Bronchial epithelial cell (primary cell): ENCODE measurements around the gene CA10. TPM values are rescaled to one million over a fixed set of nuclear protein-coding genes. Genes with fewer than 3 reads are reported as not detected.

ENCODE experiments used
- DNase-seq: peaks from one replicate; pipeline ENCODE4 v3.0.0-alpha.2; 2010; ENCODE audit warnings: low read depth
- FAIRE-seq: peaks from 2 replicates; lab custom pipeline; 2011; peaks lifted over from hg19 to GRCh38; lab: Jason Lieb, UNC
- H3K27me3 ChIP-seq: 2 replicates; pipeline ENCODE4 v1.5.1; 2011; ENCODE audit warnings: low read length; ENCODE audit not compliant: control insufficient read depth, insufficient read depth
- H3K36me3 ChIP-seq: 2 replicates; pipeline ENCODE4 v1.5.1; 2011; ENCODE audit warnings: low read length; ENCODE audit not compliant: control insufficient read depth, insufficient read depth
- H3K4me3 ChIP-seq: 2 replicates; pipeline ENCODE4 v1.5.1; 2011; ENCODE audit warnings: mild to moderate bottlenecking, low read depth, low read length, control low read depth
- CTCF ChIP-seq: IDR thresholded peaks from 2 replicates; pipeline ENCODE4 v1.5.1; 2011; ENCODE audit warnings: mild to moderate bottlenecking, moderate library complexity, low read length, control low read depth, inconsistent platforms; ENCODE audit not compliant: insufficient read depth, severe bottlenecking
- total RNA-seq: library from RNA; depleted of rRNA; stranded (reverse); fragments of >200 nt; gene quantifications from 2 replicates; pipeline ENCODE4 v1.2.1, GENCODE V29; 2014

Gene CA10
- total RNA-seq, 1 donor from 2014 or later = not detected

- no peak for DNase-seq
- no peak for TF ChIP-seq CTCF
- Histone ChIP-seq H3K27me3 (no peaks in the 10 kb centered on the region), H3K4me3 (no peak overlapping the region), H3K36me3 (no peaks in the 10 kb centered on the region)
- FAIRE-seq = no peak
Measured at GRCh38 chr17:52143542-52143941, 15.0 kb downstream of the CA10 start.

- no peak for TF ChIP-seq CTCF
- no peak for DNase-seq
- no peaks in the 10 kb centered on the region for H3K27me3 ChIP-seq
- no peak overlapping the region for H3K4me3 ChIP-seq
- no peak for FAIRE-seq
- H3K36me3 ChIP-seq = no peaks in the 10 kb centered on the region
Measured at GRCh38 chr17:52140601-52141000, 17.9 kb downstream of the CA10 start.

- no peaks in the 10 kb centered on the region for H3K27me3 ChIP-seq
- DNase-seq = no peak
- no peak for FAIRE-seq
- H3K4me3 ChIP-seq = no peak overlapping the region
- no peaks in the 10 kb centered on the region for H3K36me3 ChIP-seq
- TF ChIP-seq CTCF = no peak
Measured at GRCh38 chr17:52138752-52139151, 19.8 kb downstream of the CA10 start.

GRCh38 chr17:52138350-52138749 is 20.2 kb downstream of the CA10 start:
- Histone ChIP-seq H3K4me3 (no peak overlapping the region), H3K27me3 (no peaks in the 10 kb centered on the region), H3K36me3 (no peaks in the 10 kb centered on the region)
- peak; percentile 77 for DNase-seq
- no peak for TF ChIP-seq CTCF
- FAIRE-seq = peak; percentile 66

GRCh38 chr17:52136166-52136565 is 22.3 kb downstream of the CA10 start:
- Histone ChIP-seq H3K36me3 (no peaks in the 10 kb centered on the region), H3K27me3 (no peaks in the 10 kb centered on the region), H3K4me3 (no peak overlapping the region)
- no peak for TF ChIP-seq CTCF
- DNase-seq (no peak), FAIRE-seq (no peak)

- Histone ChIP-seq H3K27me3 (no peaks in the 10 kb centered on the region), H3K4me3 (no peak overlapping the region), H3K36me3 (no peaks in the 10 kb centered on the region)
- DNase-seq (peak; percentile 76), FAIRE-seq (no peak)
- no peak for TF ChIP-seq CTCF
Measured at GRCh38 chr17:52134641-52135040, 23.9 kb downstream of the CA10 start.
